ENCODE results near the gene HMGCS2.

The HMGCS2 gene

GRCh38 chr1:119735217-119735616, 33.5 kb downstream of the HMGCS2 start:
- H3K27me3 ChIP-seq (ENCODE audit: insufficient read depth, low read length): no peaks in the 10 kb centered on the region
- peaks cover 78% of the 10 kb centered on the region for H3K36me3 ChIP-seq (ENCODE audit: insufficient read depth, low read length)
- no peak overlapping the region for H3K27ac ChIP-seq (ENCODE audit: low read depth, low read length, poor library complexity, severe bottlenecking)
- H3F3A ChIP-seq (ENCODE audit: insufficient read depth, low read length): no peaks in the 10 kb centered on the region
- no peaks in the 10 kb centered on the region for H4K20me1 ChIP-seq (ENCODE audit: insufficient read depth, low read length)
- no peaks in the 10 kb centered on the region for H3K9me2 ChIP-seq (ENCODE audit: low read depth, low read length)
- no peak overlapping the region for H2AFZ ChIP-seq (ENCODE audit: low read length)
- H3K4me3 ChIP-seq (ENCODE audit: low read depth, low read length, poor library complexity, severe bottlenecking): no peak overlapping the region
- no peaks in the 10 kb centered on the region for H3K79me2 ChIP-seq (ENCODE audit: insufficient read depth, low read length)
- no peak overlapping the region for H3K4me2 ChIP-seq (ENCODE audit: low read length)
- H3K9me3 ChIP-seq (ENCODE audit: low read length): no peaks in the 10 kb centered on the region
- H3K9ac ChIP-seq (ENCODE audit: low read length): no peak overlapping the region
- no peaks in the 10 kb centered on the region for H3K4me1 ChIP-seq (ENCODE audit: insufficient read depth, low read length, severe bottlenecking)
- TF ChIP-seq EZH2 (IDR thresholded peaks at IDR 0.05; ENCODE audit: borderline replicate concordance, low read length) (no peak), CTCF (IDR thresholded peaks at IDR 0.05; ENCODE audit: low read length) (no peak)

GRCh38 chr1:119733754-119734153, 35.0 kb downstream of the HMGCS2 start:
- Histone ChIP-seq H3K36me3 (ENCODE audit: insufficient read depth, low read length) (peaks cover 80% of the 10 kb centered on the region), H3K9me2 (ENCODE audit: low read depth, low read length) (no peaks in the 10 kb centered on the region), H3K4me3 (ENCODE audit: low read depth, low read length, poor library complexity, severe bottlenecking) (no peak overlapping the region), H3F3A (ENCODE audit: insufficient read depth, low read length) (no peaks in the 10 kb centered on the region), H3K4me2 (ENCODE audit: low read length) (no peak overlapping the region), H3K9me3 (ENCODE audit: low read length) (no peaks in the 10 kb centered on the region), H2AFZ (ENCODE audit: low read length) (no peak overlapping the region), H3K27me3 (ENCODE audit: insufficient read depth, low read length) (no peaks in the 10 kb centered on the region), H3K9ac (ENCODE audit: low read length) (no peak overlapping the region), H3K27ac (ENCODE audit: low read depth, low read length, poor library complexity, severe bottlenecking) (no peak overlapping the region), H3K79me2 (ENCODE audit: insufficient read depth, low read length) (no peaks in the 10 kb centered on the region), H3K4me1 (ENCODE audit: insufficient read depth, low read length, severe bottlenecking) (no peaks in the 10 kb centered on the region), H4K20me1 (ENCODE audit: insufficient read depth, low read length) (no peaks in the 10 kb centered on the region)
- TF ChIP-seq EZH2 (IDR thresholded peaks at IDR 0.05; ENCODE audit: borderline replicate concordance, low read length) (no peak), CTCF (IDR thresholded peaks at IDR 0.05; ENCODE audit: low read length) (no peak)

- no peak overlapping the region for H3K4me3 ChIP-seq (ENCODE audit: low read depth, low read length, poor library complexity, severe bottlenecking)
- no peaks in the 10 kb centered on the region for H3K9me3 ChIP-seq (ENCODE audit: low read length)
- H3K9ac ChIP-seq (ENCODE audit: low read length): no peak overlapping the region
- peaks cover 82% of the 10 kb centered on the region for H3K36me3 ChIP-seq (ENCODE audit: insufficient read depth, low read length)
- H2AFZ ChIP-seq (ENCODE audit: low read length): no peak overlapping the region
- no peaks in the 10 kb centered on the region for H4K20me1 ChIP-seq (ENCODE audit: insufficient read depth, low read length)
- TF ChIP-seq CTCF (IDR thresholded peaks at IDR 0.05; ENCODE audit: low read length): no peak
- TF ChIP-seq EZH2 (IDR thresholded peaks at IDR 0.05; ENCODE audit: borderline replicate concordance, low read length): no peak
- H3K27me3 ChIP-seq (ENCODE audit: insufficient read depth, low read length): no peaks in the 10 kb centered on the region
- H3K4me1 ChIP-seq (ENCODE audit: insufficient read depth, low read length, severe bottlenecking): no peaks in the 10 kb centered on the region
- H3K79me2 ChIP-seq (ENCODE audit: insufficient read depth, low read length): no peaks in the 10 kb centered on the region
- no peak overlapping the region for H3K4me2 ChIP-seq (ENCODE audit: low read length)
- H3F3A ChIP-seq (ENCODE audit: insufficient read depth, low read length): no peaks in the 10 kb centered on the region
- no peaks in the 10 kb centered on the region for H3K9me2 ChIP-seq (ENCODE audit: low read depth, low read length)
- no peak overlapping the region for H3K27ac ChIP-seq (ENCODE audit: low read depth, low read length, poor library complexity, severe bottlenecking)
Measured at GRCh38 chr1:119732465-119733168, 36.1 kb downstream of the HMGCS2 start.

Measured in OCI-LY1 (cell line).